Activated naive CD8-positive, alpha-beta T cell treated with anti-CD3 and anti-CD28 coated beads, Interleukin-2, amount 10 ng/mL, durations not matched to agents 7 days and 5 days (primary cell): ENCODE measurements around the gene SLC6A18. TPM values are rescaled to one million over a fixed set of nuclear protein-coding genes. Genes with fewer than 3 reads are reported as not detected.

ENCODE experiments used
- ATAC-seq: fragments of 150-1000 bp; cut with Tn5 transposase; one replicate; pipeline ENCODE4 v1.10.0; 2021; ENCODE audit warnings: low read depth, moderate library complexity
- POLR2A ChIA-PET: fragments of 350-600 bp; sonication (Branson Sonifier 250); formaldehyde crosslinking; loops from one replicate; lab custom pipeline; 2021; ENCODE audit warnings: antibody characterized with exemption; lab: Charles Lee
- DNase-seq: peaks from one replicate; pipeline ENCODE4 v3.0.0; 2021
- H3K27ac Mint-ChIP-seq: one replicate; pipeline ENCODE4 v1.8.0; 2022; ENCODE audit warnings: mild to moderate bottlenecking, mixed read lengths
- H3K27me3 Mint-ChIP-seq: one replicate; pipeline ENCODE4 v1.8.0; 2022; ENCODE audit warnings: mild to moderate bottlenecking, moderate library complexity, mixed read lengths
- H3K36me3 Mint-ChIP-seq: one replicate; pipeline ENCODE4 v1.8.0; 2021; ENCODE audit warnings: mild to moderate bottlenecking, mixed read lengths
- H3K4me1 Mint-ChIP-seq: one replicate; pipeline ENCODE4 v1.8.0; 2021; ENCODE audit warnings: mixed read lengths
- H3K4me3 Mint-ChIP-seq: one replicate; pipeline ENCODE4 v1.8.0; 2022; ENCODE audit warnings: mild to moderate bottlenecking, moderate library complexity, mixed read lengths
- H3K9me3 Mint-ChIP-seq: one replicate; pipeline ENCODE4 v1.8.0; 2021; ENCODE audit warnings: mixed read lengths
- total RNA-seq, 2 experiments: library from RNA; stranded (reverse); gene quantifications; one replicate each; pipeline ENCODE4 v1.2.3, GENCODE V29; 2021

Gene SLC6A18
- total RNA-seq, 2 experiments from 2014 or later, result not detected

- no peak overlapping the region for H3K4me3 Mint-ChIP-seq
- no peak for ATAC-seq
- no peak for DNase-seq
Observed at GRCh38 chr5:1293416-1294205, 68.4 kb downstream of the SLC6A18 start.

GRCh38 chr5:1294206-1294834 is 69.1 kb downstream of the SLC6A18 start:
- Mint-ChIP-seq H3K9me3 (no peaks in the 10 kb centered on the region), H3K27me3 (peaks cover 20% of the 10 kb centered on the region), H3K36me3 (no peaks in the 10 kb centered on the region), H3K4me3 (no peak overlapping the region), H3K27ac (no peak overlapping the region), H3K4me1 (no peaks in the 10 kb centered on the region)
- POLR2A ChIA-PET, result interaction anchor here (1.2 kb wide), 1 partner anchor 10 kb away, joined by 3 read pairs; no protein-coding TSS in a partner anchor
- DNase-seq (no peak), ATAC-seq (no peak)

More at GRCh38 chr5:1293416-1294205, 68.4 kb downstream of the SLC6A18 start:
- H3K4me1 Mint-ChIP-seq, result no peaks in the 10 kb centered on the region
- H3K9me3 Mint-ChIP-seq, result no peaks in the 10 kb centered on the region
- no peaks in the 10 kb centered on the region for H3K36me3 Mint-ChIP-seq
- peaks cover 18% of the 10 kb centered on the region for H3K27me3 Mint-ChIP-seq
- POLR2A ChIA-PET, result interaction anchor here (1.2 kb wide), 1 partner anchor 9 kb away, joined by 3 read pairs; no protein-coding TSS in a partner anchor
- no peak overlapping the region for H3K27ac Mint-ChIP-seq

- DNase-seq, result no peak
- ATAC-seq, result peak; percentile 30
- peaks cover 23% of the 10 kb centered on the region for H3K27me3 Mint-ChIP-seq
- no peaks in the 10 kb centered on the region for H3K9me3 Mint-ChIP-seq
- H3K4me1 Mint-ChIP-seq, result no peaks in the 10 kb centered on the region
- POLR2A ChIA-PET, result interaction anchor here (1.2 kb wide), 1 partner anchor 10 kb away, joined by 3 read pairs; no protein-coding TSS in a partner anchor
- no peak within 1 kb of the TSS for H3K27ac Mint-ChIP-seq
- H3K36me3 Mint-ChIP-seq, result no peaks in the 10 kb centered on the region
- no peak within 1 kb of the TSS for H3K4me3 Mint-ChIP-seq
Observed at GRCh38 chr5:1294835-1295649, 69.9 kb downstream of the SLC6A18 start, which contains the start of gene TERT. Gene TERT (minus strand): TSS chr5:1295068. CDS start chr5:1294989, 79 bp downstream.

GRCh38 chr5:1295650-1296037 is 70.5 kb downstream of the SLC6A18 start:
- H3K4me1 Mint-ChIP-seq, result no peaks in the 10 kb centered on the region
- ATAC-seq, result no peak
- no peaks in the 10 kb centered on the region for H3K9me3 Mint-ChIP-seq
- peaks cover 23% of the 10 kb centered on the region for H3K27me3 Mint-ChIP-seq
- H3K4me3 Mint-ChIP-seq, result no peak overlapping the region
- DNase-seq, result no peak
- H3K27ac Mint-ChIP-seq, result no peak overlapping the region
- POLR2A ChIA-PET, result no interaction called here
- H3K36me3 Mint-ChIP-seq, result no peaks in the 10 kb centered on the region

Other genes starting within 250 kb of the SLC6A18 start
- gene NKD2, start 216.6 kb upstream of the SLC6A18 start, total RNA-seq, result under 1 TPM; 0.23 to 0.36 TPM
- 10 to 100 TPM; 31.5 to 37.5 TPM for gene SLC12A7, start 113.3 kb upstream of the SLC6A18 start, total RNA-seq
- not detected for gene SLC6A19, start 23.8 kb upstream of the SLC6A18 start, total RNA-seq
- gene TERT, start 69.7 kb downstream of the SLC6A18 start, total RNA-seq, result under 1 TPM in 1 of 2 experiments, not detected in 1; 0.36 TPM
- gene CLPTM1L, start 119.7 kb downstream of the SLC6A18 start, total RNA-seq, result 10 to 100 TPM; 80.9 to 82.7 TPM
- under 1 TPM in 1 of 2 experiments, not detected in 1; 0.08 TPM for gene SLC6A3, start 220.1 kb downstream of the SLC6A18 start, total RNA-seq